GM21717 (cell line): ENCODE results near the gene DDX46.
A peak's percentile ranks its signal among the peaks of the same experiment; 100 is the strongest.
"Not testable (repeated sequence)": the region's sequence is repeated elsewhere in the genome, so short reads cannot be mapped to it uniquely, and the experiment has no call there.

ENCODE experiments used
- ATAC-seq: cut with Tn5 transposase; IDR thresholded peaks from one replicate; pipeline ENCODE4 v1.9.1; 2021; ENCODE audit warnings: mild to moderate bottlenecking, moderate library complexity; ENCODE audit not compliant: unreplicated experiment

The DDX46 gene

GRCh38 chr5:134844252-134844651 is 85.7 kb downstream of the DDX46 start:
- ATAC-seq, result no peak

- no peak for ATAC-seq
These were observed 86.8 kb downstream of the DDX46 start for GRCh38 chr5:134845335-134845851.

GRCh38 chr5:134845852-134846640 is 87.5 kb downstream of the DDX46 start, which contains the start of gene C5orf24:
C5orf24 (plus strand) TSS chr5:134845968; CDS start chr5:134854901, 8,933 bp downstream.
- peak; percentile 94 for ATAC-seq

- no peak for ATAC-seq
These were observed 88.0 kb downstream of the DDX46 start for GRCh38 chr5:134846641-134846960.

- ATAC-seq, result not testable (repeated sequence)
These were observed 90.9 kb downstream of the DDX46 start for GRCh38 chr5:134849434-134849933.

- no peak for ATAC-seq
These were observed 92.8 kb downstream of the DDX46 start for GRCh38 chr5:134851307-134851923.

GRCh38 chr5:134856465-134856864 is 97.9 kb downstream of the DDX46 start:
- ATAC-seq, result not testable (repeated sequence)

GRCh38 chr5:134857401-134857800 is 98.8 kb downstream of the DDX46 start:
- no peak for ATAC-seq

GRCh38 chr5:134864707-134865106 is 106.1 kb downstream of the DDX46 start:
- no peak for ATAC-seq

GRCh38 chr5:134873494-134873893 is 114.9 kb downstream of the DDX46 start:
- no peak for ATAC-seq

GRCh38 chr5:134873987-134874830 is 115.6 kb downstream of the DDX46 start, which contains the start of gene TXNDC15:
TXNDC15 (plus strand) TSS chr5:134874371; CDS start chr5:134874428, 57 bp downstream.
- ATAC-seq, result peak; percentile 84

GRCh38 chr5:134874831-134875655 is 116.5 kb downstream of the DDX46 start:
- ATAC-seq, result no peak

- ATAC-seq, result peak; percentile 45
These were observed 118.6 kb downstream of the DDX46 start for GRCh38 chr5:134877159-134877558.

GRCh38 chr5:134878403-134878802 is 119.8 kb downstream of the DDX46 start:
- no peak for ATAC-seq

- ATAC-seq, result no peak
These were observed 120.9 kb downstream of the DDX46 start for GRCh38 chr5:134879456-134879855.
